Globus pallidus (tissue), 1 donor: ENCODE data around the gene MAST4.

Experiments
- DNase-seq: peaks from one replicate; pipeline ENCODE4 v3.0.0-alpha.2; 2015; ENCODE audit warnings: low spot score

The MAST4 gene

DNA sequence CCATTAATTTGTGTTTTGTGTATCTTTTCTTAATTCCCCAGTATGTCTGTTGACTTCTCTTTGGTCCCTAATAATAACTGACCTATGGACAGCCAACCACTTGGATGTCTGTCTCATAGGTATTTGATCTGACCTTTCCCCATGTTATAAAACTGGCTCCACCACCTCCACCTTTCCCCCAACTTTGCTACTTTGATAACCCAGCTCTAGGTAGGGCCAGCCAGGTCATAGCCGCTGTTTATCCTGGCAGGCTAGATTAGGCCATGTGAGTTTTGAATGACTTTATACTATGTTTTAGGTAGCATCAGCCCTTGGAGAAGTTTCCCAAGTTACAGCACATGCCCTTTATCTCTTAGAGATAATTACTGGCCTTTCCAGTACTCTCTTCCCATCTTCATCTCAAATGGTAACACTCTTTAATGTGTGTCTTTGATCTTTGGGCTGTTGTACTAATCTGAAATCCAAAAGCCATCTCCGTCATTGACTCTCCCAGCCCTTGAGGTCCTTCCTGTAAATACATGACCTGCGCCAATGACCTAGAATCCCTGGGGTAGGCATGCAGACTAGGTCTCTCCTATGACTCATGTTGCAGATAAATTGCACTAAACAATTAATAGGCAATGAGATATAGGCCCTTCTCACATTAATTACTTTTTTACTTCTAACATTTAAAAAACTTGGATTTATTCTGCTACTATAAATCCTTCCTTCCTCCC, 447.8 kb downstream of the MAST4 start:
- DNase-seq, result no peak

DNA sequence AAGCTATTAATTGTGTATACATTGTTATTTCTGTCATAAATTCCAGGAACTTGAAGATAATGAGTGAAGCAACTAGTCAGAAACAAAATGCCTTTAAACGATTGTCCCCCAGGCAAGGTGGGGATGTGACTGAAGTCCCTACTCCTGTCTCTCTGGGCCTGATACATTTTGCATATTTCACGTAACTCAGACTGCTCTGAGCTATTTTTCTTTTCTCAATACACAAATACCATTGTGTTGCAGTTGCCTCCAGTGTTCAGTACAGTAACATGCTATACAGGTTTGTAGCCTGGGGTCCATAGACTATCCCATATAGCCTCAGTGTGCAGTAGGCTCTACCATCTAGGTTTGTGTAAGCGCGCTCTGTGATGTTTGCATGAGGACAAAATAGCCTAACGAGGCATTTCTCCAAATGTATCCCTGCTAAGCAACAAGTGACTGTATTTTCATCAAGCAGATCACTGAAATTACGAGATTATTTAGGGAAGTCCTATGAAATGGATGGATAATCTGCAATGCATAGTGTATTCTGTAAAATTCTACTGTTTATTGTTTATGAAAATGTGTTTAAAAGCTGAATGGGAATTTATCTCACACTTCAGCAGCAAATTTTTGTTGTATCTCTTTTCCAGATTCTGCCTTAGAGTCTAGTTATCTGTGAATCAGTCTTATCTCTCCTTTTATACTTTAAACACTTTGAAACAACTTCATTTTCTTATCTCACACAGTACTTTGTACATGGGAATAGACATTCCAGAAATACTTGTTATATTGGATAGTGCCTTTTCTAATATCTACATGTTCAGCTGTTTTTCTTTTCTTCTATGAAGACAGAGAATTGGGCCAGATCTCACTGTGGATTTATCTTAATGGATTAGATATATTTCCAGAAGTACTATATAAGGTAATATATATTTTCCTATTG, 449.9 kb downstream of the MAST4 start:
- DNase-seq, result no peak

- no peak for DNase-seq
Observed at GRCh38 chr5:67047160-67047559, 451.0 kb downstream of the MAST4 start.

- DNase-seq, result no peak
Observed at GRCh38 chr5:67047616-67048015, 451.4 kb downstream of the MAST4 start.

DNA sequence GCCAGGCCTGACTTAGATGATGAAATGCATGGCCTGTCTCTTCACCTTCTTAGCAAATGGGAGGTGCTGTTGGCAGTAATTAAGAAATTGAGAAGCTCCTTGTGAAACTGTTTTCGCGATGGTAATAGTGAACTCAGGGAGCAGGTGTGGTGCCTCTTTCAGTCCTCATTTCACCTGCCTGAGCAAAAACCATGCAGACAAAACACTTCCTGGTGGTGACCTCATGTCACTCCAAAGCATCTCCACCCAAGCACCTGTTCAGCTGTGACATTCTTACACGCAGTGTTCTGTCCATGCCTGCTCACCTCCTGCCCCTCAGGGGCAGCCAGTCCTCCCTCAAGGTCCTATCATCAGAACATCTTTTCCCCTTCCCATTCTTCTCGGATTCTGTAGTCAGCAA, 453.9 kb downstream of the MAST4 start:
- no peak for DNase-seq

GRCh38 chr5:67050635-67051034, 454.4 kb downstream of the MAST4 start:
- no peak for DNase-seq

GRCh38 chr5:67051164-67051563, 455.0 kb downstream of the MAST4 start:
- DNase-seq, result no peak

GRCh38 chr5:67052034-67052433, 455.8 kb downstream of the MAST4 start:
- DNase-seq, result no peak

GRCh38 chr5:67053229-67053628, 457.0 kb downstream of the MAST4 start:
- DNase-seq, result no peak

- no peak for DNase-seq
Observed at GRCh38 chr5:67058998-67059743, 463.0 kb downstream of the MAST4 start.

DNA sequence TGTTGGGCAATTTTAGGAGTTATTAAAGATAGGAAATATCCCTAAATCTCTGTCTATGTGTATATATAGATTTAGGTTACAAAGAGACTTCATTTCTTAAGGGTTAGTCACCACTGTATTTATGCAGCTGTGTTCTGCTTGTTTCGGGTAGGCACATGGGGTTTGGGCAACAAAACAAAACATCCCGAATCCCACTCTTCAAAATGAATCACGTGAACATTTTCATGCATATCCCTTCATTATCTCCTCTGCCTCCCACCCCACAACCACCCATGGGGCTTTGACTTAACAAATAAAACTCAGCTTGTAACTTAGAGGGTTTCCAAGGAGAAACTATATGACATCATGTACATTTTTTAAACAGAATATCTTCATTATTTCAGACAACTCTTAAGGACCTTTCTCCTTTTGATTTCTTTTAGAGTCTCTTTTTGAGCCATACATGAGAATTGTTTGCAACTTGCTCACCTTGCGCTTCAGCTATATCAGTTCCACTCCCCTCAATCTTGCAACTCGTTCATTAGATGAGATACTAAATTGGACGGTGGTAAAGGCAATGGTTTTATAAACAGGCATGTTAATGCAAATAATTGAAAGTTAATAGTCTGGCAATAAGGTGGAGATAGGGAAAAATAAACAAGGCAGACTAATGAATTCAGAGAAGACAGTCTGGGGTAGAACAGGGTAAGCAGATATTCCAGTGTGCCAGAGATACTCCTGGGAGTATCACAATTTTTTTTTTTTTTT, 463.7 kb downstream of the MAST4 start:
- DNase-seq, result no peak

- no peak for DNase-seq
Observed at GRCh38 chr5:67061511-67061910, 465.3 kb downstream of the MAST4 start.

DNA sequence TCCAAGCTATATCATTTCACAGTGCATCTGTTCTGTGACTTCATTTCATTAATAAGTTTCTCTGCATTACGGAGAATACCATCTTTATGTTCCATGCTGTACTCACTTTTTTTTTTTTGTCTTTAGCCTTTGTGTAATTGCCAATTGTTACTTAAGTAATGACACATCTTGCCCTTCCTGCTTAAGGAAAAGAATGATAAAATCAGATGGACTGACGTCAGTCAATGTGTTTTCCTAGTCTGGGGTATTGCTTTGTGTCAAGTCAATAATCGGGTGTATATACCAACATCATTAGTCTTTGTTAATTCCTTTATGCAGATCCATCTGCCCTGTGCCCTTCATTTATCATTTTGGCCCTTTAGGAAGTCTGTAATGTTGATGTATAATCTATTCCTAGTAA, 466.9 kb downstream of the MAST4 start:
- DNase-seq, result no peak

DNA sequence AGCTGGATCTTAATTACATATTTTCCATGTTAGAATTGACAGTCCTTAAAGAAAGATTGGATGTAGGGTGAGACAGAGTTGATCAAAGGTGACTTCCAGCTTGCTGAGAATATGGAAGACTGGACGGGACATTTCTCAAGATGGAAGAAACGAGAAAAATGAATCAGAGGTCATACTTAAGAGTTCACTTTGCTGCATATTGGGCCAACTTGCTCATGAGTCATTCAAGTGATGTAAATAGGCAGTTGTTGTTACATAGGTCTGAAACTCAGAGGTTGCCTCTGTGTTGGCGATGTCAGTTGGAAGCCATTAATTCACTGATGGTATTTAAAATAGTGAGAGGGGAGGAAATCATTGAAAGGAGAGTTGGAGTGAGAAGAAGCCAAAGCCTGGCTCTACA, 467.6 kb downstream of the MAST4 start:
- DNase-seq, result no peak

DNA sequence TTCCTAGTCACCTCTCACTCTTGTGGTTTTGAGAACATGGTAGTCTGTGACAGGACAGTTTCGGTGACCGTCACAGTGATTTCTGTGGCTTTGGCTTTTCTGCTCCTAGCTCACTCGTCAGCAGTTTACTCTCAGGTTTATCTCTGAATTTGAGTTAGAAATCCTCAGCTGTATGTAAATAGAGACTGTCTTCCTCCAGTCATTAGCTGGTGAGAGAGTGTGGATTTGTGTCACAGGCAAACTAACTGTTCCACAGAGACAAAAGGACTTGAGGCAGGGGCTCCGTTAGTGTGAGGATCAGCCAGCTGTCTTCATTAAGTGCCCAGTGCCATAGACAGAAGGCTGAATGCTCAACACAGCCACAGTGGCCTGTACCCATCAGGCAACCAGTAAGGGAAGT, 469.0 kb downstream of the MAST4 start:
- DNase-seq, result no peak

- DNase-seq, result no peak
Observed at GRCh38 chr5:67065696-67066095, 469.5 kb downstream of the MAST4 start.

GRCh38 chr5:67066815-67067214, 470.6 kb downstream of the MAST4 start:
- DNase-seq, result no peak

DNA sequence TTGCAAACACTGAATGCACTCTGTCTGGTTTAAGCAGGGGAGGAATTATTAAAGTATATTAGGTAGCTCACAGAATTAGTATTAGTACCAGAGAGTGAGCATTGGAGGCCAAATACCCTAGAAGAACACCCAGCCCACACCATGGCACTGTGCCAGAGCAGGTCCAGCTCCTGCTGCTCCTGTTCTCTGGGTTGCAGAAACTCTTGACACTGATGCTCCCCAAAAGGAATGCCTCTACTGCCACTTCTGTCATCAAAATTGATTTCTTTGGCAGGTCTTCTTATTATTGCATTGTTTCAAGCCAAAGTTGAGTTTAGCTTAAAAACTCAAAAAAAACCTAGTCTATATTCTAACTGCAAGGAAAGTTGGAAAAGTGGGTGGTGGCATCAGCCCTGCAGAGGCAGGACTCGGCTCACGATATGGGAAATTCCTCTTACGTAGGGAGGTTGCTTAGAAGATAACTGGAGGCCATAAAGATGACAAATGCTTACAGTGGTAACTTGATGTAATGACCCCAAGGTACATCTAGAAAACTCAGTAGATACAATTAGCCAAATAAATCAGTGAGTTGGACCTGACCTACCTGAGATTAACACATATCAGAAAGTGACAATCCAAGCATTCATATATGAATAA, 477.0 kb downstream of the MAST4 start:
- no peak for DNase-seq

DNA sequence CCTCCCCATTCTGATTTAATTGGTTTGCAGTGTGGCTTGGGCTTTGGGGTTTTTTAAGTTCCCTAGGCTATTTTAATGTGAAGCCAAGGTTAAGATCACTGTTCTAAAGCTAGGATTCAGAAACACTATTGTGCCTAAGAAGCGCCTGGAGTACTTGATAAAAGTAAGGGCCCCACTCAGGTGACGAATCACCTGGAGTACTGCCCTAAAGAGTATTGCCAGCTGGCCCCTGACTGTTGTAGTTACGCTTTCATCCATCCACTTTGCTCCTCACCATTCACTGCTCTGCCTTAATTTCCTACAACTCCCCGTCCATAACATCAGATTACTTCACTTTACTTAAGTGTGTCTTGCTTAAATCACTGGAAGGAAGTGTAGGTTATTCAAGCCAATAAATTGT, 481.1 kb downstream of the MAST4 start:
- no peak for DNase-seq

- DNase-seq, result no peak
Observed at GRCh38 chr5:67081261-67081660, 485.1 kb downstream of the MAST4 start.

DNA sequence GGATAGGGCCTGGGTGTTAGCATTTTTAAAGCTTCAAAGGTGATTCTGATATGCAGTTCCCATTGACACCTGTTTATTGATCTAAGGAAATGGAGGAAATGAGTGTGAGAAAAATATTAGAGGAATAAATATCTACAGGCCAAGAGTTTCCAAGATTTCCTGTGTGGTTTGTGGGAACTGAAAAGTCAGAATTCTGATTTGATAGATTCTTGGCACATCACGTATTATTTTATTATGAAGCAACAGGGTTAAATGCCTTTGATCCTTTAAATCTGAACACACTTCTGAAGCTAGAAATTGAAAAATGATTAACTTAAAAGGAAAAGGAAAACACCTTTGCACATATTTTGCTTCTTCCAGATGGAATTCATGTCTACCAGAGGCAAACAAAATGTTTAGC, 486.7 kb downstream of the MAST4 start:
- DNase-seq, result no peak
